DMS153 treated with DMSO at 0.1 percent for 48 hours (cell line): Measurements from ENCODE around the gene TTC7B.

Source experiments
- DNase-seq: peaks from one replicate; lab custom pipeline; 2025; ENCODE audit not compliant: unreplicated experiment; lab: John Stamatoyannopoulos, UW

Gene TTC7B

GRCh38 chr14:90498198-90498597 is 318.0 kb downstream of the TTC7B start:
- no peak for DNase-seq

DNA sequence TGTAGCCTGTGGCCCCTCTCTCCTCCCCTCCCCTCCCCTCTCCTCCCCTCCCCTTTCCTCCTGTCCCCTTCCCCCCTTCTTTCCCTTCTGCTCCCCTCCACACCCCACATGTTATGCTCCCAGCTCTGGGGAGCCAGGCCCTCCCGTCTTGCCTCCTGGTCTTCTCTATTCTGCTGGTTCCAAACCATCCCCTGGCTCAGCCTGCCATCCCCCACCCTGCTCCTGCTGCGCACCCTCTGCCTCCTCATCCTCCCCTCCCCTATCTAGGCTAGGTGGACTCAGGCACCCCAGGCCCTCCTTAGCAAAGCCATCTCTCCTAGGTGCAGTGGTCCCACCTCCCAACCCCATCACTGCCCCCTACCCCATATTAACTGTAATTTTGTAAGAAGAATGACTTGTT is 319.9 kb downstream of the TTC7B start:
- DNase-seq = no peak

- no peak for DNase-seq
Measured at GRCh38 chr14:90495357-90496276, 320.6 kb downstream of the TTC7B start.

DNA sequence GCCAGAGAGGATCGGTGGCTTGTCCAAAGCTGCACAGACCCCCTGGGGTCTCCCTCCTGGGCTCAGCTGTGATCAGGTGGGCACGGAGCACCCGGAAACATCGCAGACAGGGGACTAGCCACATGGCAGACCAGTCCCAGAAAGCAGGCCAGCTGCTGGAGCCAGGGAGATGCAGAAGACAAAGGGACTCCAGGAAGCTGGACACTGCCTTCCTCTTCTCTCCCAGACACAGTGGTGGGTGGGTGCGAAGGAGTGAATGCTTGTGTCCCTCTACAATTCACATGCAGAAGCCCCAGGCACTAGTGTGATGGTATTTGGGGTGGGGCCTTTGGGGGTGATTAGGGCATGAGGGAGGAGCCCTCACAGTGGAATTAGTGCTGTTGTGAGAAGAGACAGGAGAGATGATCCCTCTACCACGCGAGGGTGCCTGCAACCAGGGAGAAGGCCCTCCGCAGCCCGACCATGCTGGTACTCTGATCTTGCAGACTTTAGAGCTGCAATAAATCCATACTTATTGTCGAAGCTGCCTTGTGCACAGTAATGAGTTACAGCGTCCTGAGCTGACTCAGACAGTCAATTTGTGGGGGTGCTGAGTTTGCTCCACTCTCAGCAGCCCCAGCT is 324.2 kb downstream of the TTC7B start:
- DNase-seq = no peak

DNA sequence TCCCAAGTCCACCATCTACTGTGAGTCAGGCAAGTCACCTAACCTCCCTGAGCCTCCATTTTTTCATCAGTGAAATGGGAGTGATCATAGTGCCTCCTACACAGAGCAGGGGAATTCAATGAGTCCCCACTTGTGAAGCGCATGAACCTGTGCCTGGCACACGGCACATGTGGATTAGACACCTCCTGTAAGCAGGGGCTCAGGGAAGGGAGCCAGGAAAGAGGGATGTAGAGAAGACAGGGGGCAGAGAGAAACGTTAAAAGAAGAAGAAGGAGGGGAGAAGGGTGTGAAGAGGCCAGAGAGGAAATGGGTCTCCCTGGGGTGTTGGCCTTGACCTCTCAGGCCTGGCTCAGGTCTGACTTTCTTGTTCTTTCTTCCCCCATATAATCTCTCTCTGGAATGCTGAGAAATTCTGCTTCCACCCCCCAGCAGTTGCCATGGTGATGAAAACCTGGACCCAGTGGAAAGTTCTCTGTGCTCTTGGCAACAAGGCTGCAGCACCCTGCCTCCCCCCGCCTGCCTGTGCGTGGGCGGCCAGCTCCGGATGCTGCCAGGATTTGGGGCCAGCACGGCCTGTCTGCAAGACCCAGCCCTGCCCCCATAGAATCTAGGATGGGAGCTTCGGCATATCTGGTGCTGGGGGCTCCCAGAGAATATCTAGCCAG is 324.9 kb downstream of the TTC7B start:
- DNase-seq = no peak

DNA sequence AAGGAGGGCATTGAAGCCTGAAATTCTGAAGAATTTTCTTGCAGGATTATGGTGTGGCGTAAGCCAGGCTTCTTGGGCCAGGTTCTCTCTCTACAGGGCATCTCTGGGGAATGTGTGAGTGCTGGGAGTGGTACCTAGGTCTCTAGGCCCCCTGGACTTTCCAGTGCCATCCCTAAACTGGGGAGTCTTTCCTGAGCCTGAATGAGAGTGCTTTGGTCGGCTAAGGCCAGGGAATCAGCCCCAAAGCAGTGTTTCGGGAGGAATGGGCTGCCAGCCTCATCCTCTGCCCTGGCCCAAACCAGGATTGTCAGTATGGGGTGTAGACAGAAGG is 325.5 kb downstream of the TTC7B start:
- no peak for DNase-seq

DNA sequence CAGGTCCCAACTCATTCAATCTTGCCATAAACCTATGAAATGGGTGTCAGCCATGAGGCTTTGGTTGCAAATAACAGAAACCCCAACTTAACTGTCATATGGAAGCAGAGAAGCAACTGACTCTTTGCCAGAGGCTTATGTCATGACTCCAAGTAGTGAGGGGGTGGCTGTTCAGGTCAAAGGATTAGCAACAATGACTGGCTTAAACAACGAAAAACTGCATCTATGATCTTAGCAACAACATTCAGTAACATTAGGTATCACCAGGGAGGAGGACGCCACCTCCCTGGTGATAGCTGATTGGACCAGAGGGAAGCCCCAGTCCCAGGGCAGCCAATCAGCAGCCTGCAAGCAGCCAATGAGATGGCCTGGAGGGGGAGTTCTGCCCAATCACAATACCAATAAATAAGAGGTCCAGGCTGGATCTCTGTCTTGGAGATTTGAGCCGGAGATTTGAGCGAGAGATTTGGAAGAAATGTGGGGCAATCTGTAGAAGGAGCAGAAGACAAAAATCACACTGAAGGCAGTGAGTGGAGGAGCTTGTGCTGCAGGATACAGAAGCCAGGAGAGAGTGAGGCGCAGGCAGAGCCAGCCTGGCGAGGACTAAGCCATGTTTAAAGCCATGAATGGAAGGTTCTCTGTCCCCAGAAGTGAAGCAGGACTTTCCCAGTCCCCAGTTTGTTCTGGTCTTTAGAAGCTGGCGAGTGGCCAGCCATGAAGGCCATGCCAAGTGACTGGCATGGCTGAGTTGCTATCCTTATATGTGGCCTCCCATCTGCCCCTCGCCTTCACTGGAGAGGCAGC is 326.1 kb downstream of the TTC7B start:
- no peak for DNase-seq

DNA sequence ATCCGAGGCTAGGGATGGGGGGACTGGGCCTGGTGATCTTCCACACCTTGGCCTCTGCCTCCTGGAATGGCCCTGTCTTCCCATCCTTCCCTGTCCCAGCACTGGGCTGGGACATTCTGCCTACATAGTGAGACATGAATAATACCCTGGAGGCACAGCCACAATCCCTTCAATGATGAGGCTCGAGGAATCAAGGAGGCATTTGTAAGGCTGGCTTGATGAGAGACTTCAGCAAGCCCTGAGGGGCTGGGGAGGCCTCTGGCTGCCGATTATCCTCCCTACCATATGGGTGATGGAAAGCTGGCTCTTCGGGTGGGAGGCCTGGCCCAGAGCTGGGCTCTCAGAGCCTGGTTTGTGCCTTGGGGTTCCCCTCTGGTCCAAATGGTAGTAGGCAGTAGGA is 326.9 kb downstream of the TTC7B start:
- no peak for DNase-seq

DNA sequence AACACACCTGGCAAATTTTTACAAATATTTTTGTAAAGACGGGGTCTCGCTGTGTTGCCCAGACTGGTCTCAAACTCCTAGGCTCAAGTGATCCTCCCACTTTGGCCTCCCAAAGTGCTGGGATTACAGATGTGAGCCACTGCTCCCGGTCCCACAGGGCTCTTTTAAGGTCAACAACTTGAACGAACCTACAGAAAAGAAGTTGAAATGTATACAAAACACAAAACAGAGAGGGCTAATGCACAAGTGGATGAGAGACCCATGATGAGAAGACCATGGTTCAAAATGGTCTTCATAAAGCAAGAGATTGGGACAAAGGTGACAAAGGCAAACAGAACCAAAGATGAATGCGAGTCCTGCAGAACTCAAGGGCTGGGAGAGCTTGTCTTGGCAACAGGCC is 328.0 kb downstream of the TTC7B start:
- no peak for DNase-seq

DNA sequence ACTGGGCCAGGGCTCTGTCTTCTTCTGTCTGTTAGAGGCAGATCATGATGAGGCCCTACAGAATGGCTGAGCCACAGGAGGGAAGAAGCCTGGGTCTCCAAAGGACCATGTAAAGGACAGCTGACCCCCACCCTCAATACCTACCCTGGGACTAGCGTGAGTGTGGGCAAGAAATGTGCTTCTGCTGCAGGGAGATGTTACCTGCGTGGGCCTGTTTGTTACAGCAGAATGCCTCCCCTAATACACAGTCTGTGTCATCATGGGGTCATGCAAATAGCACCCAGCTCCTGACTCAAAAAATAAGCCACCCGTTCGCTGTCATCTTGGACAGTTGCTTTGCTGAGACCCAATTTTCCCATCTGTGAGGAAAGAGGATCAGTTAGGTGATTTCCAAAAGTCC is 328.8 kb downstream of the TTC7B start:
- DNase-seq = no peak

GRCh38 chr14:90487031-90487430 is 329.2 kb downstream of the TTC7B start:
- peak; percentile 40 for DNase-seq

- DNase-seq = no peak
Measured at GRCh38 chr14:90484291-90484690, 331.9 kb downstream of the TTC7B start.

DNA sequence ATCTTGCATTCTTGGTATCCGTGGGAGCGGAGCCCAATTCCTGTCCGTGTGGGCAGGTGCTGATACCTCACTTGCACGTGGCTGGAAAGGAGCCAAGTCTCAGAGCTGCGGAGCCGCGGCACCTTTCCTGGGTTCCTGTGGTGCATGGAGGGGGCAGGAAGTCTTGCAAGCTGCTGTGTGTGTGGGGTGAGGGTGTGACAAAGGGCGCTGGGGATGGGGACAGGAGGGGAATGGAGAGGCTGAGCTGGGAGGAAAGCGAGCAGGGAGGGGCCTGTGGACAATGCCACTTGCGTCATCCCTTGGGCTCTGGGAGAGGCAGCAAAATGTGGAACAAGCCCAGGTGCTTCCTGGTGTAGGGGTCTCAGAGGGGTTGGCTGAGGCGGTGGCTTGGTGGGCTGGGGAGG is 332.7 kb downstream of the TTC7B start:
- peak; percentile 83 for DNase-seq

DNA sequence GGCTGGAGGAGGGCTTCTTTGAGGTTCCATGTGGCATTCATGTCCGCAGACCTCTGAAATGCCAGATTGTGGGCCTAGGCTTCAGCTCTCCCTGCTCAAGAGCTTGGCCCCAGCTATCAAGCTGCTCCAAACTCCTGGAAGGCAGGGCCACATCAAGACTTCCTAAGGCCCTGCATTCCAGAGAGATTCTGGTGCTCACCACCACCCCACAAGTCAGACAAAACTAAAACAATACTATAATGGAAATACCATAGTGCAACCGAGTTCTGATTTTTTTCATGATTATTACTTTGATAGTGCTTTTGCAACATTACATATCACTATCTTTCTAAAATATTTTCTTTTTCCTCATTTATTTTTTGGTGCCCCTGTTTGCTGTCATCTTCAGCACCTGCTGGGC is 333.1 kb downstream of the TTC7B start:
- DNase-seq = no peak

- DNase-seq = no peak
Measured at GRCh38 chr14:90475298-90475697, 340.9 kb downstream of the TTC7B start.
